Measurements from ENCODE around the gene TEKT5.
"Not testable (repeated sequence)": the region's sequence is repeated elsewhere in the genome, so short reads cannot be mapped to it uniquely, and the experiment has no call there.

The TEKT5 gene

DNA sequence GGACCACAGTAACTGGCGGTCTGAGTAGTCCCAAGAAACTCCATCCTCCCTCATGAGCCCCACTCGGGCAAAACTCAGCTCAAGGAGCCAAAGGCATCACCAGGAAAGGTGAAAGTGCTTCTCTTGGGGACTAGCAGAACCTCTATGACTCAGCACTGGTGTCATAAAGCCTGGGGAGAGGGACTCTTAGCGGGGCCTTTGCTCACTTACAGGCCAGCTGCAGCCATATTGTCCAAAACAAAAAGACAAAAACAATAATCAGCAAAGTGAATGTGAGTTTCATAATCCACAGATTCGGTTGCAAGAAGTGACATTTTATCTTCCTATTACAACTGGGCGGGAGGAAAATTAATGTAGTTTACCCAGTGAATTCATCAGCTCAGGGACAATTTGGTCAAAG is at the start of gene TEKT5:
Gene TEKT5, minus strand, starts transcription at position 101 of the 400 bp plus-strand sequence. Its CDS starts 57 bp downstream, at position 44.
- Histone ChIP-seq H3K27me3 (replicated peaks; ENCODE audit: control insufficient read depth, insufficient read depth, low read length) (peaks cover 14% of the 10 kb centered on the region), H3K4me1 (ENCODE audit: control insufficient read depth, insufficient read depth, low read length) (no peaks in the 10 kb centered on the region), H3K9me3 (ENCODE audit: control insufficient read depth, low read length) (no peaks in the 10 kb centered on the region), H3K36me3 (ENCODE audit: control insufficient read depth, insufficient read depth, low read length, severe bottlenecking) (no peaks in the 10 kb centered on the region), H3K9ac (ENCODE audit: low read length) (no peak within 1 kb of the TSS), H3K4me3 (ENCODE audit: low read length) (no peak within 1 kb of the TSS)
- DNase-seq (ENCODE audit: low read depth): no peak

DNA sequence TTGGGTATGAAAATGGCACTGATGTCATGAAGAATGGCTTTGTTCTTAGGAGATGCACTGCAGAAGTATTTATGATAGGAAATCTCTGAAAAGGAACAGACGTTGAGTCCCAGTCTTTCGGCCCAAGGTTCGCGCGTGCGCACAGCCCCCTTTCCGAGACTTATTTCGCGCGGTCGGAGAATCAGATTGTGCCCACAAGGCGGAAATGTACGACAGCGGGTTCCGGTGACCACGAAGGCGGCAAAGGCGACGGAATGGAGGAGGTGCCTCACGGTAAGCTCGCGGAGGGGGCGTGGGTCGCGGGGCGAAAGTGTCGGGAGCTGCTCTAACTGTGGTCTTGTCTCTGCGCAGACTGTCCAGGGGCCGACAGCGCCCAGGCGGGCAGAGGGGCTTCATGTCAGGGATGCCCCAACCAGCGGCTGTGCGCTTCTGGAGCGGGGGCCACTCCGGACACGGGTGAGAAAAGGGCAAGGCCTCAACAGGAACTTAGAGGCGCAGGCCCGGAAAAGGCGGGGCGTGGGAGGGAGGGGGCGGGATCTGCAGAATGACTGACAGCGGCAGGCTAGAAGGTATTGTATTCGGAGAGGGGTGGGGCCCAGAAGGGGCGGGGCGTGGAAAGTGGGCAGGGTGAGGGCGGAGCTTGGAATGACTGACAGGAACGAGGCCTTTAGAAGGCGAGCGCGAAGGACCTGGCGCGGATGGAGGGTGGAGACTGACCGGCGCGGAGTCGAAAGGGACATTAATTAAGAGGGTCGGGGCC is 49.1 kb upstream of the TEKT5 start, which contains the start of gene NUBP1:
Gene NUBP1, plus strand, starts transcription at position 233 of the 760 bp plus-strand sequence. Its CDS starts 22 bp downstream, at position 255.
- Histone ChIP-seq H3K36me3 (ENCODE audit: control insufficient read depth, insufficient read depth, low read length, severe bottlenecking) (no peaks in the 10 kb centered on the region), H3K9me3 (ENCODE audit: control insufficient read depth, low read length) (no peaks in the 10 kb centered on the region), H3K27me3 (replicated peaks; ENCODE audit: control insufficient read depth, insufficient read depth, low read length) (no peaks in the 10 kb centered on the region), H3K4me1 (ENCODE audit: control insufficient read depth, insufficient read depth, low read length) (peaks cover 14% of the 10 kb centered on the region), H3K9ac (ENCODE audit: low read length) (peak within 1 kb of the TSS; percentile 95), H3K4me3 (ENCODE audit: low read length) (peak within 1 kb of the TSS; percentile 85)
- peak; percentile 99 for DNase-seq (ENCODE audit: low read depth)

- H3K9me3 ChIP-seq (ENCODE audit: control insufficient read depth, low read length): no peaks in the 10 kb centered on the region
- H3K9ac ChIP-seq (ENCODE audit: low read length): peak overlapping the region; percentile 95
- H3K4me3 ChIP-seq (ENCODE audit: low read length): peak overlapping the region; percentile 85
- H3K4me1 ChIP-seq (ENCODE audit: control insufficient read depth, insufficient read depth, low read length): peaks cover 17% of the 10 kb centered on the region
- H3K27me3 ChIP-seq (replicated peaks; ENCODE audit: control insufficient read depth, insufficient read depth, low read length): no peaks in the 10 kb centered on the region
- no peak for DNase-seq (ENCODE audit: low read depth)
- H3K36me3 ChIP-seq (ENCODE audit: control insufficient read depth, insufficient read depth, low read length, severe bottlenecking): no peaks in the 10 kb centered on the region
Measured at GRCh38 chr16:10743227-10743609, 48.5 kb upstream of the TEKT5 start.

GRCh38 chr16:10741844-10742243 is 47.1 kb upstream of the TEKT5 start:
- no peaks in the 10 kb centered on the region for H3K36me3 ChIP-seq (ENCODE audit: control insufficient read depth, insufficient read depth, low read length, severe bottlenecking)
- H3K9me3 ChIP-seq (ENCODE audit: control insufficient read depth, low read length): no peaks in the 10 kb centered on the region
- H3K27me3 ChIP-seq (replicated peaks; ENCODE audit: control insufficient read depth, insufficient read depth, low read length): no peaks in the 10 kb centered on the region
- no peak for DNase-seq (ENCODE audit: low read depth)
- H3K9ac ChIP-seq (ENCODE audit: low read length): no peak overlapping the region
- peaks cover 28% of the 10 kb centered on the region for H3K4me1 ChIP-seq (ENCODE audit: control insufficient read depth, insufficient read depth, low read length)
- H3K4me3 ChIP-seq (ENCODE audit: low read length): no peak overlapping the region

DNA sequence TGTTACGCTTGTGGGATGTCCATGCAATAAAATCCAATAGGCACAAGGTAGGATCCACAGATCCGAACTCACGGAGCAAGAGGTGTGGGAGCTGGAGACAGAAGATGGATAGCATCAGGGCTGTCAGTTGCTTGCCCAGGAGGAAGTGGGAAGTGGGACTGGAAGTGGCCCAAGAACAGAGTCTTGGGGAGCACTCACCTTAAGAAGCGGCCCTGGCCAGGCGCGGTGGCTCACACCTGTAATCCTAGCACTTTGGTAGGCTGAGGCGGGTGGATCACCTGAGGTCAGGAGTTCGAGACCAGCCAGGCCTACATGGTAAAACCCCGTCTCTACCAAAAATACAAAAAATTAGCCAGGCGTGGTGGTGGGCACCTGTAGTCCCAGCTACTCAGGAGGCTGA is 46.5 kb upstream of the TEKT5 start:
- H3K9me3 ChIP-seq (ENCODE audit: control insufficient read depth, low read length); H3K9ac ChIP-seq (ENCODE audit: low read length); H3K27me3 ChIP-seq (replicated peaks; ENCODE audit: control insufficient read depth, insufficient read depth, low read length); H3K36me3 ChIP-seq (ENCODE audit: control insufficient read depth, insufficient read depth, low read length, severe bottlenecking); DNase-seq (ENCODE audit: low read depth); H3K4me3 ChIP-seq (ENCODE audit: low read length): not testable (repeated sequence)
- H3K4me1 ChIP-seq (ENCODE audit: control insufficient read depth, insufficient read depth, low read length): peaks cover 28% of the 10 kb centered on the region

DNA sequence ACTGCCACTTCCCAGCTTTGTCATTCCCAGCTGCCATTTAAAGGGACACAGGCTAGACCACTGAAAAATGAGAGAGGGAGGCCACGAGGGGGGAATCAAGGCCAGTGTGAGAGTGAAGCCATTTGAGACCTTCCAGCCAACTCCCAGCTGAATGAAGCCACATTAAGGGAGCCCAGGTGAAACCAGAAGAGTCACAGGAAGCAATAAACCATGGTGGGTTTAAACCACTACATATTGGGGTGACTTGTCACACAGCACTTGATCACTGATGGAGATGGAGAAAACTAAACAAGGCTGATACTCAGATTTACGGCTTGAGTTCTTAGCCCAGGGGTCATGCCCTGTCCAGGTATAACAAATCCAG is 46.1 kb upstream of the TEKT5 start:
- Histone ChIP-seq H3K9me3 (ENCODE audit: control insufficient read depth, low read length) (no peaks in the 10 kb centered on the region), H3K36me3 (ENCODE audit: control insufficient read depth, insufficient read depth, low read length, severe bottlenecking) (no peaks in the 10 kb centered on the region), H3K27me3 (replicated peaks; ENCODE audit: control insufficient read depth, insufficient read depth, low read length) (no peaks in the 10 kb centered on the region), H3K9ac (ENCODE audit: low read length) (no peak overlapping the region), H3K4me3 (ENCODE audit: low read length) (no peak overlapping the region), H3K4me1 (ENCODE audit: control insufficient read depth, insufficient read depth, low read length) (peaks cover 28% of the 10 kb centered on the region)
- DNase-seq (ENCODE audit: low read depth): no peak

- Histone ChIP-seq H3K9me3 (ENCODE audit: control insufficient read depth, low read length) (no peaks in the 10 kb centered on the region), H3K4me1 (ENCODE audit: control insufficient read depth, insufficient read depth, low read length) (peaks cover 28% of the 10 kb centered on the region), H3K9ac (ENCODE audit: low read length) (no peak overlapping the region), H3K27me3 (replicated peaks; ENCODE audit: control insufficient read depth, insufficient read depth, low read length) (no peaks in the 10 kb centered on the region), H3K4me3 (ENCODE audit: low read length) (no peak overlapping the region), H3K36me3 (ENCODE audit: control insufficient read depth, insufficient read depth, low read length, severe bottlenecking) (no peaks in the 10 kb centered on the region)
- no peak for DNase-seq (ENCODE audit: low read depth)
Measured at GRCh38 chr16:10740000-10740844, 45.5 kb upstream of the TEKT5 start.

- no peaks in the 10 kb centered on the region for H3K36me3 ChIP-seq (ENCODE audit: control insufficient read depth, insufficient read depth, low read length, severe bottlenecking)
- peak; percentile 59 for DNase-seq (ENCODE audit: low read depth)
- H3K4me1 ChIP-seq (ENCODE audit: control insufficient read depth, insufficient read depth, low read length): peaks cover 21% of the 10 kb centered on the region
- H3K27me3 ChIP-seq (replicated peaks; ENCODE audit: control insufficient read depth, insufficient read depth, low read length): no peaks in the 10 kb centered on the region
- H3K9ac ChIP-seq (ENCODE audit: low read length): peak overlapping the region; percentile 25
- H3K4me3 ChIP-seq (ENCODE audit: low read length): no peak overlapping the region
- H3K9me3 ChIP-seq (ENCODE audit: control insufficient read depth, low read length): no peaks in the 10 kb centered on the region
Measured at GRCh38 chr16:10738231-10739077, 43.7 kb upstream of the TEKT5 start.

DNA sequence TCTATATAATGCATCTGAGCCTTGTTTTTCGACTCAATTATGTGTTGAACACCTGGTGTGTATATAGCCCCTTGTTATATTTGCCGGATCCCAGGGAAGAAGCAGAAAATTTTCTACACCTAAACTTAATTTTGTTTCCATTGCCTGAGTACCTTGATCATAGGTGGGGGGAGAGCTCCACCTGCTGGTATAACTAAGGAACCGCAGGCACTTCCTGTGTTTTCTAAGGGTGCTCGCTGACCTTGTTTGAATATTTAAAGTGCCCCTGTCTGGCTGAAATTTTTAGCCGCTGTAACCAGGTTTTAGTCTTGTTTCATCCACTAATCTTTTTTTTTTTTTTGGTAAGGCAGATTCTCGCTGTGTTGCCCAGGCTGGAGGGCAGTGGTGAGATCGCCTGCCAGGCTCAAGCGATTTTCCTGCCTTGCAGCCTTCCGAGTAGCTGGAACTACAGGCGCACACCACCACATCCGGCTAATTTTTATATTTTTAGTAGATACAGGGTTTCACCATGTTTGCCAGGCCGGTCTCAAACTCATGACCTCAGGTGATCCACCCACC is 42.4 kb upstream of the TEKT5 start:
- H3K9me3 ChIP-seq (ENCODE audit: control insufficient read depth, low read length): peaks cover 5% of the 10 kb centered on the region
- no peak overlapping the region for H3K4me3 ChIP-seq (ENCODE audit: low read length)
- DNase-seq (ENCODE audit: low read depth): peak; percentile 83
- no peaks in the 10 kb centered on the region for H3K27me3 ChIP-seq (replicated peaks; ENCODE audit: control insufficient read depth, insufficient read depth, low read length)
- peaks cover 17% of the 10 kb centered on the region for H3K4me1 ChIP-seq (ENCODE audit: control insufficient read depth, insufficient read depth, low read length)
- no peaks in the 10 kb centered on the region for H3K36me3 ChIP-seq (ENCODE audit: control insufficient read depth, insufficient read depth, low read length, severe bottlenecking)
- H3K9ac ChIP-seq (ENCODE audit: low read length): peak overlapping the region; percentile 25

DNA sequence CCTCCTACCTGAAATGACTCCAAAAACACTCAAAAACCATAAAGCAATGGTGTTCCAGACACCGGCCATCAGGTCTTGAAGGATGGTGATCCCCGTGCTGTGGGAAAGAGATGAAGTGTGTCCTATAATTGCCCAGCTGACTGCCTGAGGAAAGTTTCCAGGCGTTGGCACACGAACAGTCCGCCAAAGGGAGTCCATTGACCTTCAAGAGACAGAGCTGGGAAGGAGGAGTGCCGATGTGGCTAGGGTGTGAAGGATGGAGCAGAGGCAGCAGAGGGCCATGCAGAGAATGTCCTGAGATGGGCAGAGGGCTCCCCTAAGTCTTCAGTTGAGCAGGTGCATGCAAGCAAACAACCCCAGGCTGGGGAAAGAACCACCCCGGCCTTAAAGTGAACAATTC is 37.1 kb upstream of the TEKT5 start:
- no peak overlapping the region for H3K4me3 ChIP-seq (ENCODE audit: low read length)
- H3K4me1 ChIP-seq (ENCODE audit: control insufficient read depth, insufficient read depth, low read length): peaks cover 6% of the 10 kb centered on the region
- H3K36me3 ChIP-seq (ENCODE audit: control insufficient read depth, insufficient read depth, low read length, severe bottlenecking): no peaks in the 10 kb centered on the region
- peaks cover 5% of the 10 kb centered on the region for H3K9me3 ChIP-seq (ENCODE audit: control insufficient read depth, low read length)
- H3K9ac ChIP-seq (ENCODE audit: low read length): no peak overlapping the region
- no peaks in the 10 kb centered on the region for H3K27me3 ChIP-seq (replicated peaks; ENCODE audit: control insufficient read depth, insufficient read depth, low read length)
- no peak for DNase-seq (ENCODE audit: low read depth)
